K562 (cell line): Measurements from ENCODE around the gene ZDHHC6. TPM values are rescaled to one million over a fixed set of nuclear protein-coding genes. Genes with fewer than 3 reads are reported as not detected.

Experiments used
- ATAC-seq: fragments of 200-7000 bp; cut with Tn5 transposase; 3 replicates; pipeline ENCODE4 v1.9.1; 2020; ENCODE audit warnings: moderate library complexity
- BruUV-seq: library from RNA; stranded (reverse); fragments of 400-500 nt; replicated peaks from 2 replicates; lab custom pipeline; 2021; lab: Mats Ljungman, UMichigan
- CTCF ChIA-PET: fragments of 300-600 bp; formaldehyde crosslinking; extraction: SDS; loops from one replicate; lab custom pipeline; 2021; ENCODE audit warnings: low intra/inter-chr PET ratio; lab: Yijun Ruan, JAX
- POLR2A ChIA-PET: fragments of 300-600, 350-650 bp; sonication (Branson Sonifier 250); formaldehyde crosslinking; extraction: SDS; loops from one replicate; lab custom pipeline; 2021; ENCODE audit warnings: antibody characterized with exemption, inconsistent platforms; lab: Yijun Ruan, JAX
- DNase-seq, 4 experiments: peaks; one replicate each; pipeline versions ENCODE4 v3.0.0 to v3.0.0-alpha.2; 2011 to 2018; ENCODE audit warnings: low spot score in 3 of 4, mixed read lengths in 3 of 4; ENCODE audit errors: extremely low read depth in 1 of 4
- FAIRE-seq: peaks from 2 replicates; lab custom pipeline; 2011; peaks lifted over from hg19 to GRCh38; lab: Jason Lieb, UNC
- H2AFZ ChIP-seq: 2 replicates; pipeline ENCODE4 v1.6.0; 2011; ENCODE audit warnings: low read depth, low read length, control low read depth, inconsistent platforms
- H3K27ac ChIP-seq: fragments of 200-600 bp; 3 replicates; pipeline ENCODE4 v1.8.0; 2011; ENCODE audit warnings: low read depth, mild to moderate bottlenecking, control low read depth, inconsistent platforms, low read length, moderate library complexity, mixed read lengths; ENCODE audit errors: extremely low read depth
- H3K27me3 ChIP-seq, 2 experiments: fragments of 300-600 bp in 1 of 2; 2 replicates in 1 of 2; 3 replicates in 1 of 2; pipeline versions ENCODE4 v1.6.0 to v1.8.0; 2011; ENCODE audit warnings: inconsistent platforms in 2 of 2, low read length in 2 of 2, mild to moderate bottlenecking in 1 of 2, mixed read lengths in 1 of 2, moderate library complexity in 1 of 2; ENCODE audit not compliant: control insufficient read depth in 2 of 2, insufficient read depth in 2 of 2
- H3K36me3 ChIP-seq: fragments of 300-600 bp; 3 replicates; pipeline ENCODE4 v1.8.0; 2011; ENCODE audit warnings: mild to moderate bottlenecking, low read length, inconsistent platforms; ENCODE audit not compliant: control insufficient read depth, insufficient read depth
- H3K4me1 ChIP-seq, 2 experiments: fragments of 200-600 bp in 1 of 2; replicated peaks in 1 of 2; 2 replicates in 1 of 2; 3 replicates in 1 of 2; pipeline versions ENCODE4 v1.5.1 to v1.8.0; 2011; ENCODE audit warnings: inconsistent platforms in 2 of 2, low read length in 2 of 2, mild to moderate bottlenecking in 1 of 2, mixed read lengths in 1 of 2, moderate library complexity in 1 of 2; ENCODE audit not compliant: control insufficient read depth in 2 of 2, insufficient read depth in 2 of 2
- H3K4me2 ChIP-seq: 2 replicates; pipeline ENCODE4 v1.6.1; 2011; ENCODE audit warnings: low read length, control low read depth, inconsistent platforms, mixed read lengths; ENCODE audit not compliant: insufficient read depth
- H3K4me3 ChIP-seq: fragments of 200-600 bp; sonication (generic), shearing (Covaris generic); 2 replicates; pipeline ENCODE4 v1.5.1; 2016; ENCODE audit warnings: control low read depth, inconsistent platforms
- H3K79me2 ChIP-seq: fragments of 200-600 bp; 3 replicates; pipeline ENCODE4 v1.8.0; 2011; ENCODE audit warnings: low read length, inconsistent platforms; ENCODE audit not compliant: control insufficient read depth, insufficient read depth
- H3K9ac ChIP-seq, 2 experiments: 2 replicates each; pipeline versions ENCODE4 v1.6.0 to v1.6.1; 2011; ENCODE audit warnings: low read depth in 2 of 2, low read length in 2 of 2, control low read depth in 1 of 2, inconsistent platforms in 1 of 2, mild to moderate bottlenecking in 1 of 2, mixed read lengths in 1 of 2; ENCODE audit not compliant: insufficient read depth in 1 of 2
- H3K9me1 ChIP-seq: one replicate; pipeline ENCODE4 v1.6.0; 2011; ENCODE audit warnings: inconsistent platforms, mild to moderate bottlenecking, low read length, moderate library complexity; ENCODE audit not compliant: control insufficient read depth, insufficient read depth
- H3K9me3 ChIP-seq: replicated peaks from 2 replicates; pipeline ENCODE4 v1.5.1; 2011; ENCODE audit warnings: low read depth, low read length, inconsistent platforms; ENCODE audit not compliant: control insufficient read depth, insufficient read depth
- H4K20me1 ChIP-seq: replicated peaks from 2 replicates; pipeline ENCODE4 v1.6.1; 2011; ENCODE audit warnings: low read length, inconsistent platforms, mixed read lengths; ENCODE audit not compliant: control insufficient read depth, insufficient read depth
- JUND ChIP-seq, 2 experiments: IDR thresholded peaks; 2 replicates in 1 of 2; 3 replicates in 1 of 2; pipeline ENCODE4 v1.6.1; 2011; ENCODE audit warnings: borderline replicate concordance in 2 of 2, low read depth in 2 of 2, low read length in 2 of 2, improper control_type of control experiment in 1 of 2, missing biosample characterization in 1 of 2, missing genetic modification characterization in 1 of 2, missing genetic modification reagents in 1 of 2
- POLR2A ChIP-seq: fragments of 450-650 bp; conservative IDR thresholded peaks from 2 replicates; pipeline ENCODE4 v1.6.1; 2016
- POLR2G ChIP-seq: fragments of 200-400 bp; formaldehyde crosslinking; IDR thresholded peaks from 2 replicates; pipeline ENCODE4 v1.6.1; 2017; ENCODE audit warnings: low read depth, mild to moderate bottlenecking, antibody characterized with exemption, low read length, moderate library complexity
- SMARCB1 ChIP-seq: IDR thresholded peaks from 2 replicates; pipeline ENCODE4 v1.6.1; 2011; ENCODE audit warnings: improper control_type of control experiment, low read depth; ENCODE audit not compliant: insufficient read length
- ZNF668 ChIP-seq: fragments of 250-450 bp; sonication (Bioruptor Pico); IDR thresholded peaks from 2 replicates; pipeline ENCODE4 v1.8.0; 2022; ENCODE audit warnings: mild to moderate bottlenecking, inconsistent platforms
- ZNF780A ChIP-seq: fragments of 250-450 bp; sonication (Bioruptor Pico); IDR thresholded peaks from 2 replicates; pipeline ENCODE4 v1.5.0; 2021; ENCODE audit warnings: mild to moderate bottlenecking
- WGBS: fragments of 100-300 bp; shearing (Covaris generic); methylation state at CpG from one replicate; pipeline ENCODE4 v1.1.6; 2016; ENCODE audit warnings: low coverage, mixed read lengths; ENCODE audit not compliant: insufficient coverage; ENCODE audit errors: missing lambda C conversion rate; 5-methylcytosine and 5-hydroxymethylcytosine counted together
- in situ Hi-C: fragments of 300-500 bp; cut with MboI; formaldehyde crosslinking; loops from 4 replicates; pipeline ENCODE4 v1.15.0; 2018; ENCODE audit warnings: inconsistent platforms, mixed read lengths
- intact Hi-C: fragments of 100-400 bp; cut with micrococcal nuclease; formaldehyde crosslinking; loops from 2 replicates; pipeline ENCODE4 v1.14.2; 2022
- polyA plus RNA-seq, 8 experiments: library from polyadenylated mRNA; depleted of rRNA in 4 of 8; stranded (reverse) in 5 of 8; unstranded in 3 of 8; fragments of >200 nt; fragmentation: Nextera tagmentation in 2 of 8; fragmentation: Illumina TruSeq in 1 of 8; extraction: Ambion mirVana in 2 of 8; extraction: Trizol in 1 of 8; gene quantifications; 2 replicates each; pipeline versions ENCODE4 v1.2.1 to v1.2.3, GENCODE V29; 2011 to 2014; ENCODE audit warnings: inconsistent platforms in 1 of 8, missing spikeins in 1 of 8
- total RNA-seq, 7 experiments: library from RNA; depleted of rRNA in 6 of 7; stranded (reverse); fragments of >200 nt in 6 of 7; fragmentation: Illumina TruSeq in 2 of 7; extraction: Trizol in 2 of 7; gene quantifications; 2 replicates each; pipeline versions ENCODE4 v1.2.1 to v1.2.3, GENCODE V29; 2011 to 2021; ENCODE audit warnings: low replicate concordance in 1 of 7

Gene ZDHHC6
- total and polyA plus RNA-seq, 9 of the 15 experiments (the other 6 are each of a cell fraction or from before 2014, with no cell fraction given): 13.6 to 30.5 (median 21.5) TPM

GRCh38 chr10:112429654-112430230 lies 17.0 kb downstream of the ZDHHC6 start:
- intact Hi-C loops: no loop called here
- no peak for FAIRE-seq
- no peaks in the 10 kb centered on the region for H3K9me3 ChIP-seq
- H3K9me1 ChIP-seq: no peaks in the 10 kb centered on the region
- H2AFZ ChIP-seq: no peak overlapping the region
- peaks cover 43% of the 10 kb centered on the region; the same call in 2 of the 3 replicates for H3K36me3 ChIP-seq
- TF ChIP-seq JUND (IDR thresholded peaks at IDR 0.05; ENCODE audit: borderline replicate concordance, low read depth, low read length) (no peak), JUND (tag; IDR thresholded peaks at IDR 0.05; ENCODE audit: borderline replicate concordance, low read depth, low read length) (no peak), ZNF668 (no peak), POLR2G (peak; percentile 16; the same call in 1 of the 2 replicates), SMARCB1 (no peak)
- TF ChIP-seq, all 486 proteins: peak for 1
- Histone ChIP-seq H3K79me2 (no peaks in the 10 kb centered on the region), H3K27me3 (no peaks in the 10 kb centered on the region), H3K4me3 (no peak overlapping the region), H3K4me2 (no peak overlapping the region), H3K9ac (no peak overlapping the region), H3K27ac (no peak overlapping the region), H3K4me1 (peaks cover 0 to 4% of the 10 kb centered on the region in 2 experiments; a peak in 1 of 5 replicates), H4K20me1 (no peaks in the 10 kb centered on the region)
- WGBS: 78% methylated on average over 4 of the region's 15 CpGs
- in situ Hi-C loops: no loop called here
- ChIA-PET CTCF (no interaction called here), POLR2A (no interaction called here)
- BruUV-seq: no TSS peak
- no peak for ATAC-seq
- no peak for DNase-seq

DNA sequence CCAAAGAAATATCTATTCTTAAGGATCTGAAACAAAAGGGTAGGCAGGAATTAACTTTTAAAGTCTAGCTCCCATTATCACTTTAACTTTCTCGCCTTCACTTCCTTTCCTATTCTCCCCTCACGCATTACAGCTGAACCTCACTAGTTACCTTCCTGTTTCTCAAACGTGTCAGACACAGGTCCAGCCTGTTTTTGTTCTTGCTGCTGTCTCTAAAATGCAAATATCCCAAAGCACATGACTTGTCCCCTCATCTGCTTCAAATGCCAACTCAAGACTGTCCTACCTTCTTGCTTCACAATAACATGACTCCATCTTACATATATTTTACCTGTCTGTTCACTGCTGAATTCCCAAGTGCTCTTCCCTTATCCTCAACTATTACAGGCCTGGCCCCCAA lies 17.6 kb downstream of the ZDHHC6 start:
- Histone ChIP-seq H3K4me3 (no peak overlapping the region), H2AFZ (no peak overlapping the region), H3K9ac (no peak overlapping the region), H3K9me3 (no peaks in the 10 kb centered on the region), H3K9me1 (no peaks in the 10 kb centered on the region), H3K36me3 (peaks cover 37% of the 10 kb centered on the region; the same call in 2 of the 3 replicates), H3K27ac (no peak overlapping the region), H3K79me2 (no peaks in the 10 kb centered on the region), H3K27me3 (no peaks in the 10 kb centered on the region), H3K4me1 (peaks cover 0 to 4% of the 10 kb centered on the region in 2 experiments; a peak in 1 of 5 replicates), H4K20me1 (no peaks in the 10 kb centered on the region), H3K4me2 (no peak overlapping the region)
- ATAC-seq (no peak), DNase-seq (no peak), FAIRE-seq (no peak)
- intact Hi-C loops: no loop called here
- POLR2A ChIA-PET: interaction anchor here (0.7 to 1.0 kb wide), 2 partner anchors 18 to 25 kb away, joined by 3 read pairs; partner anchors contain the start of genes VTI1A and ZDHHC6
- no TSS peak for BruUV-seq
- TF ChIP-seq POLR2A (0 out of 2 replicates have a peak, but pooled peaks have one; percentile 28), ZNF780A (CRISPR knock-in tag) (no peak)
- in situ Hi-C loops: no loop called here
- WGBS: 55% methylated on average over 3 of the region's 3 CpGs
- CTCF ChIA-PET: no interaction called here
